HFF-Myc (cell line): ENCODE measurements around the gene ARL9.

Source experiments
- DNase-seq: peaks from one replicate; pipeline ENCODE4 v3.0.0-alpha.2; 2011; ENCODE audit warnings: low read depth; ENCODE audit errors: extremely low read depth
- H3K4me3 ChIP-seq: replicated peaks from 2 replicates; pipeline ENCODE4 v1.5.1; 2011; ENCODE audit warnings: low read depth, mild to moderate bottlenecking, control low read depth, low read length
- TF ChIP-seq, protein P1 (sequence below): IDR thresholded peaks from 2 replicates; pipeline ENCODE4 v1.5.1; 2012; ENCODE audit warnings: mild to moderate bottlenecking, low read depth, low read length, control low read depth; ENCODE audit errors: missing control alignments

ARL9 gene

DNA sequence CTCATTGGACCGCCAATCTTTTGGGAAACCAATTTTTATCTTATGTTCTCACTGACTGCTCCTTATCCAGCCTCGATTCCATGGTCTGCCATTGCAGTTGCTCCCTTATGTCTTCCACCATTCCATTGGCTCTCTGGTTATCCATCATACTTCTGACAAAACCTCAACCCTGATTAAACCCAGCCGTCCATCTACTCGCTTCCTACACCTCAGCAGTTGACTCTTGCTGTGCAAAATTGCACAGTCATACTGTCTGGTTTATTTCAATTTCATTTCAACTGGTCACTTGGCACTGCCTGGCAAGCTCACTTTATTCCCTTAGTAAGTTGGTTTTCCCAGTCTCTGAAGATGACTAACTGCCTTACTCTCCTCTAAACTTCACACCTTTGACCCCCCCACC lies 26.2 kb downstream of the ARL9 start:
- DNase-seq, result no peak
- TF ChIP-seq, protein P1, sequence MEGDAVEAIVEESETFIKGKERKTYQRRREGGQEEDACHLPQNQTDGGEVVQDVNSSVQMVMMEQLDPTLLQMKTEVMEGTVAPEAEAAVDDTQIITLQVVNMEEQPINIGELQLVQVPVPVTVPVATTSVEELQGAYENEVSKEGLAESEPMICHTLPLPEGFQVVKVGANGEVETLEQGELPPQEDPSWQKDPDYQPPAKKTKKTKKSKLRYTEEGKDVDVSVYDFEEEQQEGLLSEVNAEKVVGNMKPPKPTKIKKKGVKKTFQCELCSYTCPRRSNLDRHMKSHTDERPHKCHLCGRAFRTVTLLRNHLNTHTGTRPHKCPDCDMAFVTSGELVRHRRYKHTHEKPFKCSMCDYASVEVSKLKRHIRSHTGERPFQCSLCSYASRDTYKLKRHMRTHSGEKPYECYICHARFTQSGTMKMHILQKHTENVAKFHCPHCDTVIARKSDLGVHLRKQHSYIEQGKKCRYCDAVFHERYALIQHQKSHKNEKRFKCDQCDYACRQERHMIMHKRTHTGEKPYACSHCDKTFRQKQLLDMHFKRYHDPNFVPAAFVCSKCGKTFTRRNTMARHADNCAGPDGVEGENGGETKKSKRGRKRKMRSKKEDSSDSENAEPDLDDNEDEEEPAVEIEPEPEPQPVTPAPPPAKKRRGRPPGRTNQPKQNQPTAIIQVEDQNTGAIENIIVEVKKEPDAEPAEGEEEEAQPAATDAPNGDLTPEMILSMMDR, result no peak

DNA sequence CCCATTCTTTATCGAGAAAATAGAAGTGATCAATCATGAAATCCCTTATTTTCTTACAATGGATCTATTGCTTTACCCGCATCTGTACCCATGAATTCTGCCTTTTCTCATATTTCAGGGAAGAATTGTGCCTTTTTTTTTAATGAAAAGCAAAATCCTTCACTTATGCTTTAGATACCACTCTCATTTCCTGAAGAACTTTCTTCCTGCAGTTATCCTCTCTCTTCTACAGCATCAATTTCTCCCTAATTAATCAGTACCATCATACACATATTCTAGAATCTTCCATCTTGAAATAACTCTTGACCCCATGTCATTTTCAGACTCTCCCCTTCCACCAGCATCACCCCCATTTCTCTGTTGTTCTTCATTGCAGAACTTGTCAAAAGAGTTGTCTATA lies 26.6 kb downstream of the ARL9 start:
- no peak overlapping the region for H3K4me3 ChIP-seq
- TF ChIP-seq, protein P1, result no peak
- no peak for DNase-seq

More for the DNA sequence above, 26.2 kb downstream of the ARL9 start:
- H3K4me3 ChIP-seq, result no peak overlapping the region

DNA sequence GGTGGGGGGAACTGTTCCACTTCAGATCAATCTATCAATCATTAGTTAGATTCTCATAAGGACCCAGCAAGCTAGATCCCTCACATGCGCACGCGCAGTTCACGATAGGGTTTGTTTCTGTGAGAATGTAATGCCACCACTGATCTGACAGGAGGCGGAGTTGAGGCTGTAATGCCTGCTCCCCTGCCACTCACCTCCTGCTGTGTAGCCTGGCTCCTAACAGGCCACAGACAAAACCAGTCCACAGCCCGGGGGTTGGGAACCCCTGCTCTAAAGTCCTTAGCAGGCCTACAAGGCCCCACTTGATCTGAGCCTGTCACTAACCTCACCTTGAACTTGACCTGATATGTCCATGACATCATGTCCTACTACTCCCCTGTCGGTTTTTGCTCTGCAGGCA lies 30.3 kb downstream of the ARL9 start:
- H3K4me3 ChIP-seq, result no peak overlapping the region
- DNase-seq, result no peak
- TF ChIP-seq, protein P1, result no peak

DNA sequence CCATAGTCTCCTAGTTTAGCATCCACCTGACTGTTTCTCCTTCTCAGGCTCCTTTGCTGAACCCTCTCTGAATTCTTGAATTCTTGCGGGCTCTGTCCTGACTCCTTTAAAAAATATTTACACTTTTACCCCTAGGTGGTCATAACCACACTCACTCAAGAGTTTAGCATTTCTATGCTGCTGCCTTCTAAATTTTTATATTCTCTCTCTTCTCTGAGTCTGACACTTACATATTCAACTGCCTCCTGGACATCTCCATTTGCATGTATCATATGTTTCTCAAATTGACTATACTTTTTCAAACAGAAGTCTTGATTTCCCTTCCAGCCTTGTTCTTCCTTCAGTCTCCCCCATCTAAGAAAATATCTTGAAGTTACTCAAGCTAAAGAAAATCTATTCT lies 31.6 kb downstream of the ARL9 start:
- TF ChIP-seq, protein P1, result no peak
- DNase-seq, result no peak
- no peak overlapping the region for H3K4me3 ChIP-seq

DNA sequence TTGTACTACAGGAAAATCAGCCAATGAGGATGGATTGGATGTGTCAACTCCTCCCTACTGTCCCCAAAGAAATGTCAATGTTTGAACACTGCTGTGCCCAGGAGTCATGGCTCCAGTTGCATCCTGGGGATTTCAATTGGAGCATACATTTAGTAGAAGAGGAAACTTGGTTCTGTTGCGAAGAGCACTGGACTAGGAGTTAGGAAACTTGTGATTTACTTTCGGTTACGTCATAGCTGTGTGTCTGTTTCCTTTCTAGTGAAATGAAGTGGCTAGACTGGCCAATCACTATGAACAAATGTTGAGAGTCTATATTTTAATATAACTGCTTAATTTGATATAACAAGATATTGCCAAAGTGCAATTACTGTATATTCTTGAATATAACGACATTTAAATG lies 35.2 kb downstream of the ARL9 start:
- no peak for DNase-seq
- no peak overlapping the region for H3K4me3 ChIP-seq
- TF ChIP-seq, protein P1, result no peak

DNA sequence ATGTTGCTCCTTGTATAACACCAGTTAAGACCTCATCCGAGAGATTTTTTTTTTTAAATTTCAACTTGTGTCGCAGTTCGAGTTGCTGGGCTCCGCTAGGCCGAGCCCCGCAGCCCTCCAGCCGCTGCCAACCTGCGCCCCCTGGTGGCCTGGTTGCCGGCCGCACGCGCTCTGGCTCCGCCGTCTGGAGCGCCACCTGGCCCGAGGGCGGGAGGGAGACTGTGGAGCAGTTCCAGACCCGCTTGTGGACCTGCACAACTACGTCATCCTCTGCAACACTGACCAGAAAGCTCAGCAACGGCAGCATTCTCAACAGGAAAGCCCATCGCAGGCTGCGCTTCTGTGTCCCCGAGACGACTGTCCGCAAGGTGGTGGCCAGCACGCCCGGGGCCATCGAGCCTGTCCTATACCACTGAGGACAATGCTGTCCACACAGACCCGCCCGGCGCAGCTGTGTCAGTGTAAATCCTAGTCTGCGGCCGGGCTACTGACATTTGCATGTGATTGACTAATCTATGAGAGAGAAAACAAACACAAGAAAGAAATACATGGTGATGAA lies 39.1 kb downstream of the ARL9 start:
- DNase-seq, result peak; percentile 50
- TF ChIP-seq, protein P1, result peak; percentile 100
- H3K4me3 ChIP-seq, result peak overlapping the region; percentile 29

DNA sequence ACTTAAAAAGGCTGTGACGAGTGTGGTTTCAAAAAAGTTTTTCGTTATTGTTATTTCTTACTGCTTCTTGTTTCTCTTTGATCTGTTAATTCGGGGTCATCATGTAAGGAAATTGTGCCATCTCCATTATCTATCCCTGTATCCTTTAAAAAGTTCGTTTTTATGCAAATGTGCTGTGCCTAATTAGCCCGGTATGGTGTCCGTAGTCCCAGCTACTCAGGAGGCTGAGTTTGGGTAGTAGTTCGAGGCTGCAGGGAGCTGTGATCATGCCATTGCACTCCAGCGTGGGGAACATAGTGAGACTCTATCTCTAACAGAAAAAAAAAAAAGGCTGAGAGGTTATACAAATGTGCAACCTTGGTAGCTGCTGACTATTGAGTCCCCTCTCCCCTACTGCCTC lies 45.1 kb downstream of the ARL9 start:
- H3K4me3 ChIP-seq, result no peak overlapping the region
- TF ChIP-seq, protein P1, result no peak

More for the DNA sequence above, 45.1 kb downstream of the ARL9 start:
- DNase-seq, result no peak
